MM.1S (cell line): ENCODE data around the gene CDK11A.
"Not testable (repeated sequence)": the region's sequence is repeated elsewhere in the genome, so short reads cannot be mapped to it uniquely, and the experiment has no call there.

Source experiments
- DNase-seq: peaks from one replicate; pipeline ENCODE4 v3.0.0-alpha.2; 2015
- H2AFZ ChIP-seq: fragments of 300-600 bp; sonication (generic); 2 replicates; pipeline ENCODE4 v1.6.0; 2016; ENCODE audit warnings: antibody characterized with exemption, low read length
- H3F3A ChIP-seq: fragments of 300-600 bp; sonication (generic); 2 replicates; pipeline ENCODE4 v1.6.1; 2016; ENCODE audit warnings: mild to moderate bottlenecking, antibody characterized with exemption, low read length, moderate library complexity, mixed read lengths; ENCODE audit not compliant: insufficient read depth
- H3K27ac ChIP-seq: fragments of 300-600 bp; sonication (generic); 2 replicates; pipeline ENCODE4 v1.5.1; 2016; ENCODE audit warnings: mild to moderate bottlenecking, low read length
- H3K27me3 ChIP-seq: fragments of 300-600 bp; sonication (generic); replicated peaks from 2 replicates; pipeline ENCODE4 v1.6.0; 2016; ENCODE audit warnings: low read length; ENCODE audit not compliant: insufficient read depth
- H3K36me3 ChIP-seq: fragments of 300-600 bp; sonication (generic); replicated peaks from 2 replicates; pipeline ENCODE4 v1.6.1; 2016; ENCODE audit warnings: mild to moderate bottlenecking, low read length, mixed read lengths; ENCODE audit not compliant: insufficient read depth
- H3K4me1 ChIP-seq: fragments of 300-600 bp; sonication (generic); 2 replicates; pipeline ENCODE4 v1.6.1; 2016; ENCODE audit warnings: low read length, mixed read lengths
- H3K4me2 ChIP-seq: fragments of 300-600 bp; sonication (generic); 2 replicates; pipeline ENCODE4 v1.6.0; 2016; ENCODE audit warnings: low read depth, low read length
- H3K4me3 ChIP-seq: fragments of 300-600 bp; sonication (generic); 2 replicates; pipeline ENCODE4 v1.5.1; 2016; ENCODE audit warnings: low read length, mixed read lengths
- H3K79me2 ChIP-seq: fragments of 300-600 bp; sonication (generic); 2 replicates; pipeline ENCODE4 v1.6.1; 2016; ENCODE audit warnings: mixed run types, low read length, mixed read lengths
- H3K9ac ChIP-seq: fragments of 300-600 bp; sonication (generic); 2 replicates; pipeline ENCODE4 v1.6.1; 2016; ENCODE audit warnings: low read length, mixed read lengths
- H3K9me2 ChIP-seq: fragments of 300-600 bp; sonication (generic); replicated peaks from 2 replicates; pipeline ENCODE4 v1.6.1; 2016; ENCODE audit warnings: mild to moderate bottlenecking, low read length, mixed read lengths; ENCODE audit not compliant: insufficient read depth
- H3K9me3 ChIP-seq: fragments of 300-600 bp; sonication (generic); replicated peaks from 2 replicates; pipeline ENCODE4 v1.6.1; 2016; ENCODE audit warnings: mild to moderate bottlenecking, low read length, mixed read lengths; ENCODE audit not compliant: insufficient read depth
- H4K20me1 ChIP-seq: fragments of 300-600 bp; sonication (generic); 2 replicates; pipeline ENCODE4 v1.6.1; 2016; ENCODE audit warnings: mild to moderate bottlenecking, low read length, moderate library complexity, mixed read lengths; ENCODE audit not compliant: insufficient read depth
- CTCF ChIP-seq: fragments of 300-600 bp; sonication (generic); IDR thresholded peaks from 2 replicates; pipeline ENCODE4 v1.5.1; 2016; ENCODE audit warnings: antibody characterized with exemption, low read length, mixed read lengths
- EZH2 ChIP-seq: fragments of 300-600 bp; sonication (generic); optimal IDR thresholded peaks from 2 replicates; pipeline ENCODE3; 2017; ENCODE audit warnings: low read depth, mild to moderate bottlenecking, antibody characterized with exemption, low read length, mixed read lengths
- EZH2phosphoT487 ChIP-seq: fragments of 300-600 bp; sonication (generic); IDR thresholded peaks from 2 replicates; pipeline ENCODE4 v1.6.1; 2018; ENCODE audit warnings: antibody characterized with exemption, low read length

The CDK11A gene

GRCh38 chr1:1677718-1678580 lies 46.2 kb downstream of the CDK11A start:
- Histone ChIP-seq H3K4me2 (peak overlapping the region; percentile 99), H2AFZ (peak overlapping the region; percentile 47), H3K9me3 (no peaks in the 10 kb centered on the region), H3F3A (peaks cover 17% of the 10 kb centered on the region), H3K9me2 (no peaks in the 10 kb centered on the region), H3K4me1 (peaks cover 20% of the 10 kb centered on the region), H3K79me2 (peaks cover 31% of the 10 kb centered on the region), H3K27me3 (no peaks in the 10 kb centered on the region), H3K9ac (peak overlapping the region; percentile 74), H3K4me3 (peak overlapping the region; percentile 65), H3K36me3 (no peaks in the 10 kb centered on the region), H3K27ac (peak overlapping the region; percentile 94), H4K20me1 (no peaks in the 10 kb centered on the region)
- peak; percentile 54 for DNase-seq
- no peak for TF ChIP-seq CTCF
- TF ChIP-seq EZH2phosphoT487 = no peak
- no peak for TF ChIP-seq EZH2

GRCh38 chr1:1676087-1676486 lies 48.1 kb downstream of the CDK11A start:
- peaks cover 17% of the 10 kb centered on the region for H3F3A ChIP-seq
- H3K4me3 ChIP-seq, H3K9me2 ChIP-seq, H4K20me1 ChIP-seq, H3K27me3 ChIP-seq, H3K4me2 ChIP-seq, H2AFZ ChIP-seq, H3K9ac ChIP-seq, H3K36me3 ChIP-seq, H3K9me3 ChIP-seq: not testable (repeated sequence)
- H3K4me1 ChIP-seq = peaks cover 20% of the 10 kb centered on the region
- H3K79me2 ChIP-seq = peaks cover 29% of the 10 kb centered on the region
- peak overlapping the region; percentile 42; the same call in 1 of the 2 replicates for H3K27ac ChIP-seq
- DNase-seq = peak; percentile 25

- H3K9ac ChIP-seq, H4K20me1 ChIP-seq, H3K27ac ChIP-seq, H2AFZ ChIP-seq, H3K9me3 ChIP-seq, H3K36me3 ChIP-seq, DNase-seq, H3K4me3 ChIP-seq, H3K27me3 ChIP-seq, H3K9me2 ChIP-seq: not testable (repeated sequence)
- H3K79me2 ChIP-seq = peaks cover 21% of the 10 kb centered on the region
- H3K4me1 ChIP-seq = peaks cover 20% of the 10 kb centered on the region
- peak overlapping the region; percentile 21; the same call in 1 of the 2 replicates for H3K4me2 ChIP-seq
- peaks cover 17% of the 10 kb centered on the region for H3F3A ChIP-seq
Measured at GRCh38 chr1:1675218-1675617, 48.9 kb downstream of the CDK11A start.

GRCh38 chr1:1674806-1675205 lies 49.4 kb downstream of the CDK11A start:
- not testable (repeated sequence) for DNase-seq, H2AFZ ChIP-seq, H3K36me3 ChIP-seq, H3K27ac ChIP-seq, H3K4me2 ChIP-seq, H3K9me2 ChIP-seq, H4K20me1 ChIP-seq, H3K27me3 ChIP-seq, H3K9me3 ChIP-seq, H3K9ac ChIP-seq, H3K4me3 ChIP-seq
- Histone ChIP-seq H3F3A (peaks cover 17% of the 10 kb centered on the region), H3K79me2 (peaks cover 20% of the 10 kb centered on the region; the same call in 1 of the 2 replicates), H3K4me1 (peaks cover 20% of the 10 kb centered on the region)
